AG04450 (cell line): ENCODE results near the gene JMJD1C. TPM values are rescaled to one million over a fixed set of nuclear protein-coding genes. Genes with fewer than 3 reads are reported as not detected.

Source experiments
- CTCF ChIA-PET: fragments of 300-600, 350-600 bp; formaldehyde crosslinking; extraction: SDS; loops from one replicate; lab custom pipeline; 2022; ENCODE audit warnings: antibody characterized with exemption, inconsistent platforms; lab: Charles Lee
- POLR2A ChIA-PET: fragments of 350-600 bp; formaldehyde crosslinking; extraction: SDS; loops from one replicate; lab custom pipeline; 2021; ENCODE audit warnings: antibody characterized with exemption, inconsistent platforms; lab: Yijun Ruan, JAX
- DNase-seq: peaks from one replicate; pipeline ENCODE4 v3.0.0-alpha.2; 2011; ENCODE audit warnings: low read depth, low spot score
- H3K27ac ChIP-seq: one replicate; pipeline ENCODE4 v1.5.1; 2012; ENCODE audit warnings: low read depth, low read length, control low read depth
- H3K27me3 ChIP-seq: one replicate; pipeline ENCODE4 v1.6.0; 2012; ENCODE audit warnings: low read length; ENCODE audit not compliant: control insufficient read depth, insufficient read depth
- H3K4me3 ChIP-seq: 2 replicates; pipeline ENCODE4 v1.5.1; 2011; ENCODE audit warnings: mild to moderate bottlenecking, low read depth, low read length, control low read depth
- H3K9me3 ChIP-seq: 2 replicates; pipeline ENCODE4 v1.5.1; 2012; ENCODE audit warnings: low read length; ENCODE audit not compliant: control insufficient read depth, insufficient read depth
- CTCF ChIP-seq: IDR thresholded peaks from 2 replicates; pipeline ENCODE4 v1.5.1; 2011; ENCODE audit warnings: low read depth, low read length, control low read depth, inconsistent platforms
- polyA plus RNA-seq: library from polyadenylated mRNA; depleted of rRNA; stranded (reverse); fragments of >200 nt; gene quantifications from 2 replicates; pipeline ENCODE4 v1.2.3, GENCODE V29; 2011

The JMJD1C gene
- polyA plus RNA-seq, 1 experiment = 45.0 TPM

- no peak for DNase-seq
- CTCF ChIA-PET = interaction anchor here (0.6 to 1.6 kb wide), 6 partner anchors 47 to 508 kb away, joined by 3 to 10 read pairs (median 5); no protein-coding TSS in a partner anchor
- no peak for TF ChIP-seq CTCF
- H3K27ac ChIP-seq = no peak overlapping the region
- POLR2A ChIA-PET = interaction anchor here (0.6 kb wide), 1 partner anchor 309 kb away, joined by 4 read pairs; no protein-coding TSS in a partner anchor
- no peak overlapping the region for H3K4me3 ChIP-seq
- H3K9me3 ChIP-seq = no peaks in the 10 kb centered on the region
- no peaks in the 10 kb centered on the region for H3K27me3 ChIP-seq
Measured at GRCh38 chr10:63213489-63213888, 252.3 kb downstream of the JMJD1C start.

GRCh38 chr10:63210611-63211196 is 255.1 kb downstream of the JMJD1C start:
- no peaks in the 10 kb centered on the region for H3K9me3 ChIP-seq
- DNase-seq = no peak
- H3K4me3 ChIP-seq = no peak overlapping the region
- TF ChIP-seq CTCF = no peak
- POLR2A ChIA-PET = no interaction called here
- CTCF ChIA-PET = interaction anchor here (0.9 kb wide), 1 partner anchor 419 kb away, joined by 4 read pairs; no protein-coding TSS in a partner anchor
- H3K27ac ChIP-seq = no peak overlapping the region
- no peaks in the 10 kb centered on the region for H3K27me3 ChIP-seq

GRCh38 chr10:63209705-63210104 is 256.1 kb downstream of the JMJD1C start:
- no peak for DNase-seq
- ChIA-PET POLR2A (no interaction called here), CTCF (interaction anchor here (0.9 to 1.6 kb wide), 4 partner anchors 8 to 510 kb away, joined by 4 to 5 read pairs (median 4); no protein-coding TSS in a partner anchor)
- H3K27me3 ChIP-seq = no peaks in the 10 kb centered on the region
- no peak for TF ChIP-seq CTCF
- no peak overlapping the region for H3K4me3 ChIP-seq
- H3K9me3 ChIP-seq = no peaks in the 10 kb centered on the region
- H3K27ac ChIP-seq = no peak overlapping the region

GRCh38 chr10:63208986-63209385 is 256.8 kb downstream of the JMJD1C start:
- Histone ChIP-seq H3K4me3 (no peak overlapping the region), H3K27ac (no peak overlapping the region), H3K9me3 (no peaks in the 10 kb centered on the region), H3K27me3 (no peaks in the 10 kb centered on the region)
- DNase-seq = no peak
- TF ChIP-seq CTCF = no peak
- POLR2A ChIA-PET = no interaction called here
- CTCF ChIA-PET = interaction anchor here (1.1 to 1.6 kb wide), 3 partner anchors 9 to 511 kb away, joined by 4 to 5 read pairs (median 4); no protein-coding TSS in a partner anchor
